GM18951 (cell line): ENCODE data around the gene FNDC3B.

ENCODE experiments used
- POLR2A ChIP-seq: IDR thresholded peaks from 4 replicates; pipeline ENCODE4 v1.6.1; 2011; ENCODE audit warnings: mild to moderate bottlenecking; ENCODE audit not compliant: insufficient read length, insufficient read depth; ENCODE audit errors: extremely low read depth
- in situ Hi-C: fragments of 300-500 bp; cut with MboI; formaldehyde crosslinking; loops from one replicate; pipeline ENCODE4 v1.12.0; 2022; ENCODE audit warnings: low sequenced_read_pairs, mixed read lengths, inconsistent platforms; ENCODE audit not compliant: unreplicated experiment

FNDC3B gene

GRCh38 chr3:172189987-172190603 is 150.7 kb downstream of the FNDC3B start:
- in situ Hi-C loops, result no loop called here
- TF ChIP-seq POLR2A, result no peak

DNA sequence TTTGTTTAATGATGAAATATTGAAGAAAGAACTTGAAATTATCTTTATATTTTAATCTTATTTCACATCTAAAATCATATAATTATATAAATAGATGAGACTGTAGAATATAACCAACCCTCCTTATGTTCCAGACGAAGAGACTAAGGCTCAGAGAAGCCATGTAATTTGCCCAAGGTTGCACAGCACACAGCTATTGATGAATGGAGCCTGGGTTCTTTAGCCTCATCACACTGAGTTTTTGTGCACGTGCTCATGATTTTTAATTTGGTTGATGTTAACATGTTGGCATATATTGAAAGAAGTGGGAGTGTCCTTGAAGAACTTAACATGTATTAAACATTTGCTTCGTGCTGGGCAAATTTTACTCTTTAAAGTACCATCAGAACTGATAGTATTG is 151.6 kb downstream of the FNDC3B start:
- TF ChIP-seq POLR2A, result no peak
- in situ Hi-C loops, result no loop called here

DNA sequence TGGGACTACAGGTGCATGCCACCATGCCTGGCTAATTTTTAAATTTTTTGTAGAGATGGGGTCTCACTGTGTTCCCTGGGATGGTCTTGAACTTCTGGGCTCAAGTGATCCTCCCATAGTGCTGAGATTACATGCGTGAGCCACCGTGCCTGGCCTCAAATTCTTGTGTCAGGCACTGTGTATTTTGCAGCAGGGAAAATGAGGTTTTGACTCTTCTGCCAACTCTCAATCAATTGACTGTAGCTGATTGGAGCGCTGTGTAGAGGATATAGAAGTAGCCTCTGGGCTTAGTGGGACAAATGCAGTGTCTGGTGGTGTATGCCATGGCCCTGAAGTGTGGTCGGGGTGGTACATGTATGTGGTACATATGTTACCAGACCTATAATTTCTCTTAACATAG is 152.3 kb downstream of the FNDC3B start:
- TF ChIP-seq POLR2A, result no peak

GRCh38 chr3:172192830-172193415 is 153.5 kb downstream of the FNDC3B start:
- in situ Hi-C loops, result no loop called here
- TF ChIP-seq POLR2A, result no peak

More for the DNA sequence above, 152.3 kb downstream of the FNDC3B start:
- in situ Hi-C loops, result no loop called here

DNA sequence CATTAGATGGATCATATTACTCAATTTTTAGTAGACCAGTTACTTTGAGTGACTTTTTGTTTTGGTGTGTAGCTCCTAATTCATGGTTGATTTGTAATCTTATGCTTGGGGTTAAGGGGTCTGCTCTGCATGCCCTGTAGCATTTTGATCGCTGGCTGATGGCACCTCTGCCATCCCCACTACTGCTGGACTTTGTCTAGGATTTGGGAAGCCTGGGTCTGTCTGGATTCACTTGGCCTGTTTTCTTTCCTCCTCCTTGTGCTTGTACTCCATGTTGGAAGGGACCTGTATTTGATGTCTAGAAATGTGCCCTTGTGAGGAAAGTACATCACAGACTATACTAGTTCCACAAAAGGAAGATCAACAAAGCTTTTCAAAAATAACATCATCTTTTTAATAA is 154.1 kb downstream of the FNDC3B start:
- in situ Hi-C loops, result no loop called here
- no peak for TF ChIP-seq POLR2A

GRCh38 chr3:172194702-172195406 is 155.5 kb downstream of the FNDC3B start:
- no peak for TF ChIP-seq POLR2A
- in situ Hi-C loops, result no loop called here

DNA sequence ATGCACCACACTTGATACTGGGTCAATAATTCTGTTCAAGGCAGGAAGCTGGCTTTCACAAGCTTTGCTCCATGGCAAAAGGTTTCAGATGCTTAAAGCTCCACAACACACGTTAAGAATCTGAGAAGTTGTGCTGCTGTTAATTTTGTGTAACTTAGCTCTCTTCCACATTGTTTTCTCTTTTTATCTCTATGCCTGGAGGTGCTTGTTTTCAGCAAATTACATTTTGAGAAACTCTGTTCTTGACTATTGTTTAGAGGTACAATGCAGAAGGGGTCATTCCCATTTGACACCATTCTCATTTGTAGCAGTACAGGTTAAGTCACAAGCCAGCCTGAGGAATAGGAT is 156.0 kb downstream of the FNDC3B start:
- no peak for TF ChIP-seq POLR2A
- in situ Hi-C loops, result no loop called here

DNA sequence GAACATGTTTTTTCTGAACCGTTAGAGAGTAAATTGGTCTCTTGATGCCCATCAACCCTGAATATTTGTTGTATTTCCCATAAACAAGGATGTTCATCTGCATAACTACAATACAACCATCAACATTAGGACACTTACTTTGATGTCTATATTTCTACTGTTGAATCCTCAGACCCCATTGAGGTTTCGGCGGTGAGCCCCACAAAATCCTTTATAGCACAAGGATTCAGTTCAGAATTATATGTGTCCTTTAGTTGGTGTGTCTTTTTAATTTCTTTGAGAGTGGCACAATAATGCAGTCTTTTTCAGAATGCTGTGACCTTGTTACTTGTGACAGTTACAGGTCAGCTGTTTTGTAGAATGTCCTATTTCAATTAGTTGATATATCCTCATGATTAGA is 158.0 kb downstream of the FNDC3B start:
- no peak for TF ChIP-seq POLR2A
- in situ Hi-C loops, result no loop called here

DNA sequence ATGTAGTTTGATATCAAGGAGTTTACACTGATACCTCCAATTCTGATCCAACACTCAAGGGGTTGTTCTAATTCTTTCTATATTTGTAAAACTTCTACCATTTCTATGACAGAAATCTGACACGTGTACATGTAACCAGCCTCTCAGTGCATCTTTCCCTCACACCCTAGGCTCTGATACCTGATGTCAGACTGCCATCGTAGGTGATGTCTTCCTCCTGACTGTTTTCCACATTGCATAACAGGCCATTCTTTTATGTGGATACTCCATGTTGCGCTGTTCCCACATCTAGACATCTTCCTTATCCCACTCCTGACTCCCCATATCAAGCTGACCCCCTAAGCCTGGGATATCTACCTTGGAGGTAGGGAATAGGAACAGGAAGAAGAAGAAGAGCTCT is 159.1 kb downstream of the FNDC3B start:
- in situ Hi-C loops, result no loop called here
- TF ChIP-seq POLR2A, result no peak

GRCh38 chr3:172199850-172200369 is 160.5 kb downstream of the FNDC3B start:
- in situ Hi-C loops, result no loop called here
- TF ChIP-seq POLR2A, result no peak

DNA sequence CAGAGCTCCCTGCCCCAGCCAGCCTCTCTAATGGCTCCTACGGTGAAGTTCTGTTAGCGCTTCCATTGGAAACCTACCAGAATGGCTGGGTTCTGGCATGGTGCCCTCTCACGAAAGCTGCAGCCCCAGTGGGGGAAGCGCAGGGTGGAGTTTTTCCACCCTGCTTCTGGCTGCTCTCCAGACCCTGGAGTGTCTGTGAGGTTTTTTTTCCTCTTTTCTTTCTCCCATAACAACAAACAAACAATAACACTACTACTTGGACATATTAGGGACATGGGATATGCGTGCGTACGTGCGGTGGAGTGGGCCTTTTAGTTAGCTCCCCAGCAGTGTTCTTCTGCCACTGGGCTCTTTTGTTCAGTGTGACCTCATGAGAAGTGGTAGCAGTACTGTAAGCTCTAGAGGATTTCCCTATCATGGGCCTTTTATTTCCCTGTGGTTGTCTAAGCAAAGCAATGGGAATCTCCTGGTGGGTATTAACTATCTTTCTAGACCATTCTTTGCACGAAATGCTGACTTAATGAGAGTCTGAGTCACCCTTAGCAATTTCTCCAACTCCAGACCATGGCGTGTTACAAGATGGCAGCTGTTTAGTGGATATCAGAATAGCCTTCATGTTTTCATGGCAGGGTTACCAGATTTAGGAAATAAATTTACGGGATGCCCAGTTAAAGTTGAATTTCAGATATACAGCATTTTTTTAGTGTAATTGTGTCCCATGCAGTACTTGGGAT is 161.9 kb downstream of the FNDC3B start:
- no peak for TF ChIP-seq POLR2A
- in situ Hi-C loops, result no loop called here

DNA sequence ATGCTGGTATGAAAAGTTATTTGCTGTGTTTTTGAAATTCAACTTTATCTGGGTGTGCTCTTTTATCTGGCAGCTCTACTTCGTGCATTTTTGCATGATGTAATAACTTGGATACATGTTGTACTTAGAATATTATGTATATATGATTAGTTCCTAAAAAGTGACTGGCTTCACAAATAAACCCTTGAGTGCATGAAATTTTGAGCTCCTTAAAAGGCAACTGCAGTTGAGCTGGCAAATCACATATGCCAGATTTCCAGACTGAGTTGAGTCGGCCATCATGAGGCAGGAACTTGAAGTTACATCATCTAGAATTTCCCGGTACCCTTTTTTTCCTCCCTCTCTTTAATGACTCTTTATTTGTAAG is 162.5 kb downstream of the FNDC3B start:
- TF ChIP-seq POLR2A, result no peak
- in situ Hi-C loops, result no loop called here

GRCh38 chr3:172202797-172203196 is 163.4 kb downstream of the FNDC3B start:
- TF ChIP-seq POLR2A, result no peak
- in situ Hi-C loops, result no loop called here
